Loucy (cell line): ENCODE data around the gene CAMK1D.

Experiments
- CTCF ChIP-seq: fragments of 200-600 bp; sonication (generic); conservative IDR thresholded peaks from 2 replicates; pipeline ENCODE4 v1.5.1; 2014; ENCODE audit warnings: mild to moderate bottlenecking, antibody characterized with exemption, low read length
- EZH2phosphoT487 ChIP-seq: fragments of 200-600 bp; IDR thresholded peaks from 2 replicates; pipeline ENCODE4 v1.6.1; 2018; ENCODE audit warnings: antibody characterized with exemption, mild to moderate bottlenecking, moderate library complexity, borderline replicate concordance

- no peak for TF ChIP-seq CTCF
- TF ChIP-seq EZH2phosphoT487: no peak
Measured at GRCh38 chr10:12535656-12536055, 186.3 kb downstream of the CAMK1D start.
